Stimulated activated CD8-positive, alpha-beta memory T cell treated with anti-CD3 and anti-CD28 coated beads, Interleukin-4, amount 100 ng/mL, for 1 hour (primary cell): ENCODE data around the gene MPZ.
"Not testable (repeated sequence)": the region's sequence is repeated elsewhere in the genome, so short reads cannot be mapped to it uniquely, and the experiment has no call there.

ENCODE experiments used
- DNase-seq, 2 donors: peaks; one replicate each; pipeline ENCODE4 v3.0.0-alpha.2; 2020; ENCODE audit warnings: low read depth in 2 of 2, low spot score in 1 of 2

The MPZ gene

DNA sequence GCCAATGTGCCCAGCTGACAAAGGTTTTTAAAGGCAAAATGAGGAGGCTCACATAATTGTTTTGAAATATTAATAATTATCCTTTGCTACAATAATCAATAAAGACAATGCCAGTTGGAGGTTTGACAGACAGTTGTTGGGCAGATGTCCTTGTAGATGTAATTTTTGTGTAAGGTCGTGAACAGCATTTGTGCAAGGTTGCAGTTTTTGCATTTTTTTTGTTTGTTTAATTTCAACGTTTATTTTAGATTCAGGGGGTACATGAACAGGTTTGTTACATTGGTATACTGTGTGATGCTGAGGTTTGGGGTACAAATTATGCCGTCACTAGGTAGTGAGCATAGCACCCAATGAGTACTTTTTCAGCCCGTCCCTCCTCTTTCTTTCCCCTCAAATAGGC, 9.3 kb downstream of the MPZ start:
- DNase-seq, result no peak

DNA sequence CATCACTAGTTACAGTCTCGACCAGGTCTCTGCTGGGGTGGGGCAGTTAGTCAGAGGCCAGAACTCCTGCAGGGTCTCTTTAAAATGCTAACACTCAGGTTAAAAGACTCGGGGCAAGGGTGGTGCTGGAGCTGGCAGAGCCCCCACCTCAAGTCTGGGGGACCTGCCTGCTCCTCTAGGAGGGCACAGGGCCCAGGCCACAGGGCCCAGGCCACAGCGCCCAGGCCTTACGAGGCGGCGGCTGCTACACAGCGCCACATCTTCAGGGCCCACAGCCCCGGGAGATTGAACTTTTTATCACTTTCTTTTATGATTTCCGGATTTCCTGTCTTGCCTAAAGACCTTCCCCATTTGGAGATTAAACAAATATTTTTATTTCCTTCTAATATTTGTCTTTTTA, 10.4 kb downstream of the MPZ start:
- no peak for DNase-seq

DNA sequence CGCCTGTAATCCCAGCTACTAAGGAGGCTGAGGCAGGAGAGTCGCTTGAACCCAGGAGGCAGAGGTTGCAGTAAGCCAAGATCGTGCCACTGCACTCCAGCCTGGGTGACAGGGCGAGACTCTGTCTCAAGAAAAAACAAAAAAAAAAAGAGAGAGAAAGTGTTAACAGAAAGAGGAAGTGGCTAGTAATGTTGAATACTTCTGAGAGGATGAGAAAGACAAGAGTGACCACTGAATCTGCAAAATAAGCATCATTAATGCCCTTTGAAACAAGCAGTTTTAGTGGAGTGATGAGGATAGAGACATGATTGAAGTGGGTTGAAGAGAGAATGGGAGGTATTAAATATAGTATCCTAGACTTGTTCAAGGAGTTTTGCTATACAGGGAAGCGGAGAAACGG, 11.7 kb downstream of the MPZ start:
- no peak for DNase-seq

DNA sequence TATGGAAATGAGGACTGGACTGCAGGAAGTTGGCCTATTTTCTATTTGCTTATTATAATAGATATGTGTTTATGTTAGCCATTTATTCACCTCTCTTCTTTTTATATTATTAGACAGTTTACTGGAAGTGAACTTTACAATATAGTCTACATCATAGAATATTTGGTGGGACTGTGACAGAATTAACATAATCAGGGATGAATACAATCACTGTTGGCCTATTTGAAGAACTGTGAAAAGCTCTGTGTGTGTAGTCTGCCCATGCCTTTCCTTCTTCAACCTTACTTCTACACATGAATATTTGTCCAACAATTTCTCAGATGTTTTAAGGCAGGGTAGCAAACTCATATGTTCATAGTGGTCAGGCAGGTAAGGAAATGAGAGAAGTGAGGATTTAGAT, 12.4 kb downstream of the MPZ start:
- DNase-seq, result no peak

DNA sequence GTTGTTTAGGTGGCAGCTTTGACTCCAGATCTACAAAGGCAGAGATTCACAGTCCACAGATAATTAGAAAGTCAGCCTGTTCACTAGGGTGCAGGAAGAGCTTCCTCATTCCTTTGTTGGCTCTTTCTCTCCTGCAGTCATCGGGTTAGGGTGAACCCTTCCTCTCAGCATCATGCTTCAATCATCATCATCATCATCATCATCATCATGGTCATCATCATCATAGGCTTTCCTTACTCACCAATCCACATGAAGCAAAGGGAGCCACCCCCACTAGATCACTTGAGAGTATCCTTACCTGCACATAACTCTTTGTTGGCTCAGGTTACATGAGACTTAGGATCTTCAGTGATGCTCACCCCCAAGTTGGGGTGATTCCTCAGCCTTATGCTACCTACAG, 19.0 kb downstream of the MPZ start:
- no peak for DNase-seq

DNA sequence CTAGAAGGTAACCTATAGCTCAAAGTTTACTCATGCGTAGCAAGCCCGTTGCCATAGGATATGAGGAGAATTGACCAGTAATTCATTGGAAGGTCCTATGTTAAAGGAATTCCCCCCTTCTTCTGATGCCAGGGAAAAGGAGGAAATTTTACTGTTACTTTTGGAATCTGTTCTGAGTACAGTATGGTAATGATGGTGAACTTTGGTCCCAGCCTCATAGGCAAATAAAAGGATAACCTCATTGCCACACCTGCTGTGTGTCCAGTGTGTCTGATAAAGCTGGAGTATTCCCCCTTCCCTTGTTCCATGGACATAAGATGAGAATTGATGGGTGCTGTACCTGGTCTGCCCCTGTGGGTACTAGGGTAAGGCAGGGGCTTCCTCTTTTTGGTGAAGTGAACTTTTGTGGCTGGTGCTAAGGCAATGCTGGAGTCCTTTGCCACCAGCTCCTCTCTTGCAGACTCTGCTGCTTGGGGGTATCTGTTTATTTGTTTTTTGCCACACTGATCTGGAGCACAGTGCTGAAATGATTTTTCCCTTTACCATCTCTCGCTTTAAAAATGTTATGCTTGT, 22.2 kb downstream of the MPZ start:
- no peak for DNase-seq

DNA sequence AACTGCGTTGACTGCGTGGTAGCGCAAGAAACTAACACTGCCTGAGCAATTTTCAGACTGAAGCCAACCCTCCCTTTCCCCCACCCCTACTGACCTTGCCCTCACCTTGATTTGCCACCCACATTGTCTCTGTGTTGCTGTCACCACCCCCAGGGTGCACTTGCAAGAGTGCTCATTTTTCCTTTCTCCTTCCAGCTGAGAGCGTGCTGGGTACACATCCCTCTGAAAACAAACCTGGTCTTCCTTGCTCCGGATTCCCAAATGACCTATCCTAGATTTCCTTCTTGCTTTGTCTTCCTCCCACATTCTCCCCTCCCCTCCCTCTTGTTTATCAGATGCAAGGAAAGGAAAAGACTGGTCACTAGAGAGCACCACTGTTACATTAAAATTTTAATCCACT, 24.2 kb downstream of the MPZ start:
- DNase-seq, result no peak

DNA sequence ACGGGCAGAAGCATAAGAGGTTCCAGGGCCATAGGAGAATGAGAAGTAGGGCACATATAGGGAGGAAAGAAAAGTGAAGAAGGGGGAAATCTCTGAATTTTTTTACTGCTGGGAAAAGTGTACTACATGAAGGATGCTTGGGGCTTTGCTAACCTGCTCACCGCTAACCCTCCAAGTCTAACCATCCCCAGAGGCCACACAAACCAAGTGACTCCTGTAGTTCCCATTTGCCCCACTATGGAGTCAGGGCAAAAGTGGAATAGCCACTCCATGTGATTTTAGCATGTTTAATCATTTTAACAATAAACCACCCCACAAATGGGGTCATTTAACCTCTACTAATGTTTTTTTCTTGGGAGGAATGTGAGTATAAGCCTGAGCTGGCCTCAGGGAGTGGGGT, 24.7 kb downstream of the MPZ start:
- DNase-seq, result no peak

DNA sequence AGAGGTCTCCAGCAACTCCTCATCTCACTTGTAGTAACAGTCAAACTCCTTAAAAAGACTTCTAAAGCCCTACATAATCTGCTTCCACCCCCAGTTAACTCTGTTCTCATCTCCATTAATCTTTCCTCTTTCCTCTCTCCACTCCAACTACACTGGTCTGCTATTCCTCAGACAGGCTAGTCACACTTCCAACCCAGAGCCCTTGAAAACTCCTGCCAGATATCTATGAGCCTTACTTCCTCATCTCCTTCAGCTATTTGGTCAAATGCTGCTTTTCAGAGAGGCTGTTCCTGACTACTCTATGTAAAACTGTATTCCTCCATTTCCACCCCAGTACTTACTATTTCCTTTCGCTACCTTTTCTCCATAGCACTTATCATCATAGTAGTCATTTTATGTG, 26.8 kb downstream of the MPZ start:
- DNase-seq, result no peak

DNA sequence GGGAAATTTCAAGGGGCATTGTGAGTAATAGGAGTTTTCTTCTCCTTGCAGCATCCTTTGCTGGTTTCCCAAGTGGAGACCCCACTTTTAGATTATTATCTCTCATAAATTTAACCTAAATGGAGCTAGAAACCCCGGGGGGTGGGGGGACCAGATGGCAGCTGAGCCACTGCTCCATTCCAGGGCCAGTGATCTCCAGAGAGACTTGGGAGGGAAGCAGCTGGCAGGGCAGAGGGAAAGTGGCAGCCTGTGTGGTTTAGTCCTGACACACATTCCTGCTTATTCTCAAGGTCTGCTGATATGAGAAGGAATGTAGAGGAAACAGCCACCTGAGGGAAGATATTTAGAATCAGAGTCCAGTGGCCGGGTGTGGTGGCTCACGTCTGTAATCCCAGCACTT, 34.9 kb downstream of the MPZ start:
- no peak for DNase-seq

DNA sequence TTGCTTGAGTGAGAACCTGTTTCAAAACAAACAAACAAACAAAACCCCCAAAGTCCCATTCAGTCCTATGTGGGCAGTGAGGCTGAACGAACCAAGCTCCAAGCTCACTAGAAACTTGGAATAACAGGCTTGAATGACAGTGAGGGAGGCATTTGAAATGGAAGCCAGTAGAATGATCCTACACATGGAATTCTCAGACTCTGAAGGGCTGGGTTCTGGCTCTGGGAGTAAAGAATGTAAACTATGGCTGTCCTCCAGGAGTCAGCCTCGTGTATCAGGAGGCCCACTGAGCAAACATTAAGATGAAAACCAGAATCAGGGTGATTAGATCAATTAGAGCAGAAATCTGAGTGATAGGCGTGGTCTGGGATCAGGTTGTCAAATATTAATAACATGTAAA, 36.4 kb downstream of the MPZ start:
- DNase-seq, result no peak

DNA sequence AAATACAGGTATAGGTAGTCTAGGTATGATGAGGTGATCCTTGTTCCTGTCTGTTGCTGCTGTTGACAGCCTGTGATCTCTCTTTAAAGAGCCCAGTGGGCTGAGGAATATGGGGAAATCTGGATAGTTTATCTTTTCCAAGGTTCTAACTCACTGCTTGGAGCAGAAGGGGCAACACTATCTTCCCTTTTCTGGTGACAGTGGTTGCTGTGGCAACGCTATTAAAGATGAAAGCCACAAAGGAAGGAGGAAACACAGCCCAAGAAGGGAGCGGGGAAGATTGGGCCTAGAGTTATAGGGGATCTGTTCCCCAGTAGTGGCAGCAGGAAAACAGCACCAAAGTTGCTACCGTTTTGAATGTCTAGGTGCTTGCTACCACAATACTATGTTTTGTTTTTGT, 42.4 kb downstream of the MPZ start:
- DNase-seq, result no peak

DNA sequence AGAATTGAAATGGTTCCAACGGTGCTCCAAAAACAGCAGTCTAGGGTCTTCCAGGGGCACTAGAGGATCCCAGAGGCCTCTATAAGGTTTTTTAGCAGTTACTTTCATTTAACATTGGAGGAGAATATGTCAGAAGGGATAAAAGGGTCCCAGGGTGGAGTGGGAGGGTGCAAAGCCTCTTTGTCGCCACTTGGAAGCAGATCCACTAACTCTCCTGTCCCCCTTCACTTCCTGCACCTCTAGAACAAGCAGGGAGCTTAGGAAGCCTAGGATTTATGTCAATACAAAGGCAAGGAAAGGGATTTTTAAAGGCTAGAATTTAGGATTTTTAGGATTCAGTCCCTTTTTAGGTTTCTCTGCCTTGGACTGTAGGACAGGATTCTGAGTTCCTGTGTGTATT, 42.9 kb downstream of the MPZ start:
- DNase-seq, result no peak

DNA sequence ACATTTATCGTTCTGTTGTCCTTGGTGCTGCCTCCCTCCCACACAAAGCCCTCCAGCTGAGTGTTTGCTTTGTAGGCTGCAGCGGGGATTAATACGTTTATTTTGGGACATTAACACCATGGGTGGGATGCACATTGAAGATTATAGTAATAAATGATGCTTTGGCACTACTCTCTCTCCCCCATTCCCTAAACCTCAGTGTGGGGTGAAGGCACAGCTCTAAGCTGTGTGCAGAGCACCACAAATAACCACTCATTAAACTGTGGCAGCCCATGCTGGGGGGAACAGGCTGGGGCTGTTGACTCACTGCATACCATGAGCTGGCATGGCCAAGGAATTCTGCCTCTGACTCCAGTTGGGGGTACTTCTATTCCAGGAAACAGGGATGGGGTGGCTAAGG, 43.6 kb downstream of the MPZ start:
- DNase-seq, result no peak

DNA sequence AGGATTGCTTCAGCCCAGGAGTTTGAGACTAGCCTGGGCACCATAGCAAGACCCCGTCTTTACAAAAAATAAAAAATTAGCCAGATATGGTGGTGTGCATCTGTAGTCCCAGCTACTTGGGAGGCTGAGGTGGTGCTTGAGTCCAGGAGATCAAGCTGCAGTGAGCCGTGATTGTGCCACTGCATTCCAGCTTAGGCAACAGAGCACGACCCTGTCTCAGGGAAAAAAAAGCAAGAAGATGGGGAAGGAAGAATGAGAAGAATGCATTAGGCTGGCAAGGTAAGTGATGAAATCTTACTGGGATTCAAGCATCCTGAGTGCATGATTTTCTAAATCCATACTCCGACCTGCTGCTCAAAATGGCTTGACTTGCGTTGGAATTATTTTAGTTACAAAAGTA, 44.5 kb downstream of the MPZ start:
- no peak for DNase-seq

DNA sequence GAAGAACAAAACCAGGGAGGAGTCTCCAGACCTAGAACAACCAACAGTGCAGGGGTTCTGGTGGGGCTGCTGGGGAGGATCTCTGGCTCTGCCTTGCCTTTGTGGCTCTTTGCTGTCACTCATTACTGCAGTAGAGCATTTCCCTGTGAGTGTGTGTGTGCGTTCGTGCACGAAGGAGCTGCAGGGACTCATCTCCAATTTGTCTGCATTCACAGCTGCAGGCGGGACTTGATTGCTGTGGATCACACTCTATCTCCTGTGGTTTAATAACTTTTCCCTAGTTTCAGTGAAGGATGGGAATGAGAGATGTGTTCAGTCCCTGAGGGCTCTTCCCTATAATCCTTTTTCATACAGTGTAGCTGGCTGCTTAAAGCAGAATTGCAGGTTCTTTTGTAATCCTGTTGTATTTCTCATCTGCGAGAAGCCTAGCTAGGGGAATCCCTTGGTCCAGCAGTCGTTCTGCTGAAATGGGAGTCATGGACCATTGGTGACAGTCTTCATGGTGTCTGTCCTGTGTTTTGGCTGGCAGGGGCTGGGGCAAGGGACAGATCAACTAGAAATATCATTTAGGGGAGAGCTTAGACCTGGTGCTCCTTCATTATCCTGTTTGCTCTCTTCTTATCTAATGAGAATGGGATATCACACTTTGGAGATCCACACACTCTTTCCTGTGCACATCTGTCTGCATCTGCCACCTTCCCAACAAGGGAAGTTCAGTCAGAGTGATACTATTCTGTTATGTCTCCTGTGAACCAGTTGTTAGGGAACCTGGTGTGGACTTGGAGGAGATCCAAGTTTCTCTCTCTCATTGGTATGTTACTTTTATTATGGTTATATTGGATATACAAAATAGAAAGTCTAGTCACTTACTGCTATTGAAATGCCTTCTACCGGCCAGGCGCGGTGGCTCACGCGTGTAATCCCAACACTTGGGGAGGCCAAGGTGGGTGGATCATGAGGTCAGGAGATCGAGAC, 48.2 kb downstream of the MPZ start:
- DNase-seq, result no peak

DNA sequence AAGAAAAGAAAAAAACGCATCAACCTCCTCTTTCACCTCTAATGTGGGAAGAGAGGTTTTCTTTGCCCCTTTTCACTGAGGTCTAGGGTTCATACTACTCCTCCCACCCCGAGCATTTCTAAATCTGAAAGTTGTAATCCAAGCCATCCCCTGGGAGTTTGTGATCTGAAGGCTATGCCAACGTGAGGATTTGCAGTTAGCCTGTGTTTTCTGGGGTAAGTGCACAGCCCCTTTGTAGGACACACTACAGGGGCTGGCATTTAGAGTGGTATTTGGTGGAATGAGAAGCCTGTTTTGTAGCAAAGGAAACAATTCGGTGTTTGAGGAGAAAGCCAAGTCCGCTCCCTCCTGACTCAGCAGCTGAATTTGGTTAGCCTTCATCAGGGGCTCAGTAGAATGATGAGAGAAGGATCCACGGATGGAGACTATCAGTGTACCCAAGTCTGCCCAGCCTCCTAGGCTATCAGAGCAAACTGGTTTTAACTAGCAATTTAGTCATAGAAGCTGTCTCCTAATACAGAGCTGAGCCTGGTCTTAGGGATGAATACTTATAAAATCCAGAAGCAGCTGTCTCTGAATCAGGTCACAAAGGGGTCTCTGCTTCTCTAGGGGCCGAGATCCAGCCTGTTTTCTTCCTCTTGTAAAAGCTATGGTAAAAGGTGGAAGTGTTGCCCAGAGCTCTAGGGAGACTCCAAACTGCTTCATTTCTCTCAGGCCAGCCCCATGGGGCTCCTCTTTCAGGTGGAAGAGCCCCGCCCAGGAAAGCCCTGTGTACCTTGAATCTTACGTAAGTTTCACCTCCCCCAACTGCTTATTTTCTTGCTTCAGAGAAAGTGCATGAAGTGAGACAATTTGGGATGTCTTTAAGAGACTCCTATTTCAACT, 49.1 kb downstream of the MPZ start:
- DNase-seq, result no peak

DNA sequence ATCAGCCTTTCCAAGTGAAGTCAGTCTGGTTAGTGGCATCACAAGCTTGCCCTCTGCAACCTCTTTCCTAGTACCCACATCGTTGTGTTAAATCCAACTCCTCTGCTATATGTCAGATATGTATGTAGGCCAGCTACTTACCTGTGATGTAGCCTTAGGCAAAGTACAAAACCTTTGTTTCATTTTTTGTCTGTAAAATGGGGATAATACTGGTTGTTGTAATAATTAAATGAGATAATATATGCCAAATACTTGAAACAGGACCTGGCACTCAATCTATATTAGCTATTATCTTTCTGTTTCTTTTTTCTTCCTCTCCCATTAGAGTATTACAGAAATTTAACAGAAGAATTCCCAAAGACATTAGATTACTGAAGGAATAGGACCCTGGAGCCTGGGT, 50.0 kb downstream of the MPZ start:
- no peak for DNase-seq

DNA sequence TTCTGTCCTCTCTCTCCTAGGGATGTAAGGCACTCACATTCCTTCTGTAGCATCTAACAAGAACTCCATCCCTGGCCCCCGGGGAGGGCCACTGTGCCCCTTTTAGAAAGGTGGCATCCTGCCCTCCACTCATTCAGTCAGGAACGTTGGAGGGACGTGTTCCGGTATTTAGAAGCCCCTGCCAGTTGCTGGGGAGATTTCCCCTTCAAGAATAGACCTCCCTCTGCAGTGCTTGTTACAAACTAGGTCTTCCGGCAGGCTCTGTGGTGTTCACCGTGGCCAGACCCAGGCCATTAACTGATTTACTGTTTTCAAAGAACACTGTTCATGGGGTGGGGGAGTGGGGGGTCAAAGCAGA, 50.4 kb downstream of the MPZ start:
- DNase-seq, result no peak

DNA sequence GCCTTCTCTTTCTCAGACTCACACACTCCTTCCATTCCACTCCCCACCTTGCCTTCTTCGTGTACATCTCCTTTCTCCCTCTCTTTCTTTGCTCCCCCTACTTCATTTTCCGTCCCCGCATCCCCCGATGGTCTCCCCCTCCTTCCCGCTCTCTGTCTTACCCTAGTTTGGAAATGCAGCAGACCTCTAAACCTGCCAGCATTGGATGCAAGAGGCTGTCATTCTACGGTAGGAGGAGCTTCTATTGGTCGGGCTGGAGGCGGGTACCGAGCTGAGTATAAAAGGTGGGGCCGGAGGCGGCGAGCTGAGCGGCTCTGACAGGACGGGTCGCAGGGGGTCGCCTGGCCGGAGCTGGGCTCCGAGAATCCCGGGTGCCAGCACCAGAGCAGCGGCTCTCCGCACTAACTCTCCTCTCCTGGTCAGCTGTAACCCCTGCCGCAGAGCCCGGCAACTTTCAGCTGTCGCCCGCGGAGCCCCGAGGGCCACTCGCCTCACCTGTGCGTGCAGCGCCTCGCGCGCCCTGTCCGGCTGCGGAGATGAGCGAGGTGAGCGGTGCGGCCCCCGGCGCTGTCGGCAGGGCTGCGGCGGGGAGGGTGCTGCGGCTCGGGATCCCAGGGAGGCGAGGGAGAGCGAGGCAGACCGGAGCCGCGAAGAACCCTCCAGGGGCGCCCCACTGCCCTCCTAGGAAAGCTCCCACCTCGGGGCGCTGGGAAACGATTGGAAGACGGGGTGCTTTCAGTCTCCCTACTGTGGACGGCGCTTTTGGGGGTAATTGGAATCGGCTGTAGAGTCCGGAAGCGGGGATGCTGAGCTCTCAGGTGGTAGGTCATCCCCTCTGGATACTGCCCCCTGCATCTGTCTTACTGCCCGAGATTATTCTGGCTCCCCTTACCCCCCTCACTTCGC, 51.1 kb downstream of the MPZ start, which contains the start of gene PCP4L1:
Gene PCP4L1, plus strand, starts transcription at position 307 of the 906 bp plus-strand sequence. Its CDS starts 230 bp downstream, at position 537.
- no peak for DNase-seq

DNA sequence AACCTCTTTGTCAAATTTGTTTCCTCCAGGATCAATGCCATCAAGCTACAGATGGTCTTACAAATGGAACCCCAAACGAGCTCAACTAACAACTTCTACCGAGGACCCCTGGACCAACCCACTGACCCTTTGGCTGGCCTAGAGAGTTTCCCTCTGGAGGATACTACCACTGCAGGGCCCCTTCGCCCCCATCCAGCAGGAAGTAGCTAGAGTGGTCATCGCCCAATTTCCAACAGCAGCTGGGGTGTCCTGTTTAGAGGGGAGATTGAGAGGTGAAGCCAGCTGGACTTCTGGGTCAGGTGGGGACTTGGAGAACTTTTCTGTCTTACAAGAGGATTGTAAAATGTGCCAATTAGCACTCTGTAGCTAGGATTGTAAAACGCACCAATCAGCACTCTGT, 52.7 kb downstream of the MPZ start:
- not testable (repeated sequence) for DNase-seq
